Vagina (tissue), 2 donors: ENCODE data around the gene GFER.

Experiments used
- CTCF ChIP-seq, 3 experiments: fragments of 450-650 bp in 2 of 3; fragments of 200-600 bp in 1 of 3; sonication (generic) in 1 of 3; IDR thresholded peaks; one replicate each; pipeline ENCODE4 v1.5.1; 2017 to 2019; ENCODE audit warnings: antibody characterized with exemption in 3 of 3, mild to moderate bottlenecking in 2 of 3, moderate library complexity in 2 of 3
- POLR2A ChIP-seq, 2 donors: fragments of 450-650 bp; IDR thresholded peaks; one replicate each; pipeline ENCODE4 v1.6.1; 2017; ENCODE audit warnings: antibody characterized with exemption in 2 of 2, mild to moderate bottlenecking in 2 of 2, moderate library complexity in 2 of 2
- POLR2AphosphoS5 ChIP-seq, 2 donors: sonication (generic); formaldehyde crosslinking; IDR thresholded peaks; one replicate each; pipeline ENCODE4 v1.9.0; 2017; ENCODE audit warnings: antibody characterized with exemption in 2 of 2, mild to moderate bottlenecking in 2 of 2, low read depth in 1 of 2; ENCODE audit not compliant: insufficient read depth in 1 of 2

GRCh38 chr16:1966460-1966859 lies 17.5 kb upstream of the GFER start, which contains the start of gene RNF151:
- no peak for TF ChIP-seq CTCF (IDR thresholded peaks at IDR 0.05)
- TF ChIP-seq POLR2AphosphoS5 (IDR thresholded peaks at IDR 0.05; ENCODE audit: insufficient read depth in 1 of 2, low read depth in 1 of 2) = no peak
- TF ChIP-seq POLR2A (IDR thresholded peaks at IDR 0.05) = no peak
